PFSK-1 (cell line): Measurements from ENCODE around the gene LRRC4C.
A peak's percentile ranks its signal among the peaks of the same experiment; 100 is the strongest.

Experiments used
- FOXP2 ChIP-seq: optimal IDR thresholded peaks from 2 replicates; pipeline ENCODE3; 2011; ENCODE audit warnings: borderline replicate concordance, control low read depth, inconsistent platforms; ENCODE audit not compliant: insufficient read depth; ENCODE audit errors: extremely low read length, extremely low read depth
- POLR2AphosphoS5 ChIP-seq: IDR thresholded peaks from 2 replicates; pipeline ENCODE4 v1.6.1; 2012; ENCODE audit warnings: low read depth, mild to moderate bottlenecking, control low read depth, low read length, moderate library complexity
- REST ChIP-seq, 2 experiments: IDR thresholded peaks; 2 replicates each; pipeline versions ENCODE4 v1.6.1 to v1.8.0; 2011 to 2012; ENCODE audit warnings: low read depth in 2 of 2, low read length in 2 of 2, control low read depth in 1 of 2, inconsistent platforms in 1 of 2, mild to moderate bottlenecking in 1 of 2, moderate library complexity in 1 of 2; ENCODE audit not compliant: insufficient read depth in 1 of 2
- SIN3A ChIP-seq: IDR thresholded peaks from 2 replicates; pipeline ENCODE4 v1.6.1; 2012; ENCODE audit warnings: mild to moderate bottlenecking, low read length, moderate library complexity, borderline replicate concordance; ENCODE audit not compliant: insufficient read depth
- TAF1 ChIP-seq: IDR thresholded peaks from 2 replicates; pipeline ENCODE4 v1.6.1; 2012; ENCODE audit warnings: low read length, control low read depth, borderline replicate concordance; ENCODE audit not compliant: insufficient read depth

LRRC4C gene

GRCh38 chr11:40168414-40168813 lies 1291.0 kb downstream of the LRRC4C start:
- TF ChIP-seq SIN3A (peak; percentile 89; the same call in 1 of the 2 replicates), FOXP2 (no peak), POLR2AphosphoS5 (no peak), REST (IDR thresholded peaks at IDR 0.05; ENCODE audit: insufficient read depth in 1 of 2, low read depth in 2 of 2, low read length in 2 of 2) (no peak), TAF1 (no peak)

- no peak for TF ChIP-seq TAF1
- TF ChIP-seq FOXP2, result no peak
- no peak for TF ChIP-seq POLR2AphosphoS5
- TF ChIP-seq REST (IDR thresholded peaks at IDR 0.05; ENCODE audit: insufficient read depth in 1 of 2, low read depth in 2 of 2, low read length in 2 of 2), result no peak
- no peak for TF ChIP-seq SIN3A
Observed at GRCh38 chr11:40166892-40167291, 1292.6 kb downstream of the LRRC4C start.

- TF ChIP-seq SIN3A (no peak), FOXP2 (no peak), TAF1 (no peak), POLR2AphosphoS5 (no peak), REST (IDR thresholded peaks at IDR 0.05; ENCODE audit: insufficient read depth in 1 of 2, low read depth in 2 of 2, low read length in 2 of 2) (no peak)
Observed at GRCh38 chr11:40162901-40163883, 1296.3 kb downstream of the LRRC4C start.

- TF ChIP-seq REST (IDR thresholded peaks at IDR 0.05; ENCODE audit: insufficient read depth in 1 of 2, low read depth in 2 of 2, low read length in 2 of 2) (no peak; a peak in 1 of 4 replicates), FOXP2 (no peak), SIN3A (0 out of 2 replicates have a peak, but pooled peaks have one; percentile 26), TAF1 (no peak), POLR2AphosphoS5 (0 out of 2 replicates have a peak, but pooled peaks have one; percentile 51)
Observed at GRCh38 chr11:40161854-40162410, 1297.5 kb downstream of the LRRC4C start.
